Testis (tissue), 2 donors: ENCODE data around the gene CFD.

Experiments
- CTCF ChIP-seq, 3 experiments: fragments of 450-650 bp in 2 of 3; fragments of 200-600 bp in 1 of 3; sonication (generic) in 1 of 3; IDR thresholded peaks; one replicate each; pipeline ENCODE4 v1.5.1; 2016 to 2019; ENCODE audit warnings: antibody characterized with exemption in 3 of 3, mild to moderate bottlenecking in 2 of 3, moderate library complexity in 1 of 3
- POLR2A ChIP-seq: fragments of 450-650 bp; IDR thresholded peaks from one replicate; pipeline ENCODE4 v1.6.1; 2017; ENCODE audit warnings: antibody characterized with exemption, mild to moderate bottlenecking, moderate library complexity

GRCh38 chr19:867855-868457 is 8.5 kb downstream of the CFD start:
- TF ChIP-seq CTCF (IDR thresholded peaks at IDR 0.05) (no peak), POLR2A (no peak)
